ENCODE data around the gene POP4.

Gene POP4

DNA sequence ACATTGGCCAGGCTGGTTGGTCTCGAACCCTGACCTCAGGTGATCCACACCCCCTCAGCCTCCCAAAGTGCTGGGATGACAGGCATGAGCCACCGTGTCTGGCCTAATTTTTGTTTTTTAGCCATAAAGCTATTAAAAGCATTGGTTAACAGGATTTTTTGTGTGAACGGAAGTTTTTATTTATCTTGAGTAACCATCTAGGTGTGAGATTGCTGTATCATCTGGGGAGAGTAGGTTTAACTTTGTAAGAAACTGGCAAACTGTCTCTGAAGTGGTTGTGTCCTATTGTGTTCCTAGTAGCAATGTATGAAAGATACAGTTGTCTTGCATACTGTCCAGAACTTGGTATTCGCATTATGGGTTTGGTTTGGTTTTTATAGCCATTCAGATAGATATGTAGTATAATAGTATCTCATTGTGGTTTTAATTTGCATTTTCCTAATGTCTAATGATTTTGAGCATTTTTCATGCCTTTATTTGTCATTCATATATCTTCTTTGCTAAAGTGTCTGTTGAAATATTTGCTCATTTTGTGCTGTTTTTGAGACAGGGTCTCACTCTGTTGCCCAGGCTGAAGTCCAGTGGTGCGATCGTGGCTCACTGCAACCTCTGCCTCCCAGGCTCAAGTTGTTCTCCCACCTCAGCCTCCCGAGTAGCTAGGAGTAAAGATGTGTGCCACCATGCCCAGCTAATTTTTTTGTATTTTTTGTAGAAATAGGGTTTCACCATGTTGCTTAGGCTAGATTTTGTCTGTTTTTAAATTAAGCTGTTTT lies 45.7 kb downstream of the POP4 start:
- DNase-seq: no peak
- in situ Hi-C loops (cut with MboI; ENCODE audit: low pct_unique_long_range_greater_than_20kb, low sequenced_read_pairs): no loop called here

GRCh38 chr19:29653398-29653797 lies 47.3 kb downstream of the POP4 start:
- no peak for DNase-seq
- in situ Hi-C loops (cut with MboI; ENCODE audit: low pct_unique_long_range_greater_than_20kb, low sequenced_read_pairs): no loop called here

GRCh38 chr19:29655648-29656335 lies 49.7 kb downstream of the POP4 start:
- DNase-seq: no peak
- in situ Hi-C loops (cut with MboI; ENCODE audit: low pct_unique_long_range_greater_than_20kb, low sequenced_read_pairs): no loop called here

DNA sequence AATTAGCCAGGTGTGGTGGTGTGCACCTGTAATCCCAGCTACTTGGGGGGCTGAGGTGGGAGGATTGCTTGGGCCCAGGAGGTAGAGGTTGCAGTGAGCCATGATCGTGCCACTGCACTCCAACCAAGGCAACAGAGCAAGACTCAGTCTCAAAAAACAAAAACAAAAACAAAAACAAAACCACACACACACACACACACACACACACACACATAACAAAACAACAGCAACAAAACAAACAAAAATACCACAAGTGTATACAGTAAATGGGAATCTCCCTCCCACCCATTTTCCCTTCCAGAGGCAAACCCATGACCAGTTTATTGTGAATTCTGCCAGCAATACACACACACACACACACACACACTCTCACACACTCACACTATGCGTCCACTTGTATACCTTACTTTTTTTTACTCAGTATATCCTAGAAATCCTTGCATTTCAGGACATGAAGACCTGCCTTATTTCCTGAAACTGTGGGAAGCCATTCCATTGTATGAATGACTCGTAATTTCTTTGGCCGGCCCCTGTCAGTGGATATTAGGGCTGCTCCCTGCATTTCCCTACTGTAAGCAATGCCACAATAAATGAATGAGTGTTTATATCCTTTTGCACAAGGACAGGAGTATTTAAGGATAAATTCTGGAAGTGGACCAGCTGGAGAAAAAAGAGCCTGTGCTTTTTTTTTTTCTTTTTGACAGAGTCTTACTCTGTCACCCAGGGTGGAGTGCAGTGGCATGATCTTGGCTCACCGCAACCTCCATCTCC lies 52.3 kb downstream of the POP4 start:
- in situ Hi-C loops (cut with MboI; ENCODE audit: low pct_unique_long_range_greater_than_20kb, low sequenced_read_pairs): no loop called here
- DNase-seq: no peak

- no peak for DNase-seq
- in situ Hi-C loops (cut with MboI; ENCODE audit: low pct_unique_long_range_greater_than_20kb, low sequenced_read_pairs): no loop called here
Observed at GRCh38 chr19:29660835-29661234, 54.8 kb downstream of the POP4 start.

GRCh38 chr19:29662278-29662603 lies 56.2 kb downstream of the POP4 start:
- DNase-seq: no peak
- in situ Hi-C loops (cut with MboI; ENCODE audit: low pct_unique_long_range_greater_than_20kb, low sequenced_read_pairs): no loop called here

- in situ Hi-C loops (cut with MboI; ENCODE audit: low pct_unique_long_range_greater_than_20kb, low sequenced_read_pairs): no loop called here
- no peak for DNase-seq
Observed at GRCh38 chr19:29662604-29663404, 56.7 kb downstream of the POP4 start.

DNA sequence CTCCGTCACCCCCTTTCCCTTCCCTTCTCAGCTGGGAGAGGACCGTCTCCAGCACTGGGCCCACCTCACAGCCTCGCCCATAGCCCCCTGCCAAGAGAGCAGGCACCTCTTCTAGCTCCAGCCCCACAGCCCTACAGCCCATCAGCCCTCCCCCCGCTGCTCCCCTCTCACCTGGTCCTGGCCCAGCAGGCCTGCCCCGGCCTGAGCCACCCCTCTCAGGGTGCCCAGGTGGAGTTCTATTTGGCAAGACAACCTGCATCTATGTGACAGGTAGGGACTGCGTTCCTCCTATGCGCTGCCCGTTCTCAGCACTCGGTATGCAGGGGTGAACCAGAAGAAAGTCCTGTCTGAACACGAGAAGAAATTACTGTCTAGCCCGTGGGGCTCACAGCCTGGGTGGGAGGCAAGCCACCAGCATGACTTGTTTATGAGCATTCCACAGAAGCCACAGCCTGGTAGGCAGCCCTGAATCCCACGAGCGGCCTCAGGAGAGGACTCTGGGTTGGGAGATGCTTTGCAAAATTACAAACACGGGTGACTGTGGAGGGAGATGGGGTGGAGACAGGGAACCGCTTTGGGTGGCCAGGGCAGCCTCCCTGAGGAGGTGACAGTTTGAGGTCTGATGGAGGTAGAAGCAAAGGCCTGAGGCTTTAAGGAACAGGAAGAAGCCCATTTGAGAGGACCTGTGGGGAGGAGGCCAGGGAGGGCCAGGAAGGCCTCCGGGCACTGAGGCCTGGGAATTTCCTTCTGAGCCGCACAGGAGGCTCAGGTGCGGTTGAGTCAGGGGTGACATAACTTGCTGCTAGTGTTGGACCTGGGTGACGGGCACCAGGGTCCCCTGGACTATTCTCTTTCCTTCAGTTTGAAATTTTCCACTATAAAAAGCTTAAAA lies 58.0 kb downstream of the POP4 start:
- in situ Hi-C loops (cut with MboI; ENCODE audit: low pct_unique_long_range_greater_than_20kb, low sequenced_read_pairs): no loop called here
- peak; percentile 19 for DNase-seq

GRCh38 chr19:29664753-29665214 lies 58.7 kb downstream of the POP4 start:
- in situ Hi-C loops (cut with MboI; ENCODE audit: low pct_unique_long_range_greater_than_20kb, low sequenced_read_pairs): no loop called here
- no peak for DNase-seq

GRCh38 chr19:29665215-29665825 lies 59.2 kb downstream of the POP4 start, which contains the start of gene PLEKHF1:
Gene PLEKHF1 (plus strand): TSS chr19:29665461. CDS start chr19:29673840, 8,379 bp downstream.
- in situ Hi-C loops (cut with MboI; ENCODE audit: low pct_unique_long_range_greater_than_20kb, low sequenced_read_pairs): no loop called here
- peak; percentile 88 for DNase-seq

DNA sequence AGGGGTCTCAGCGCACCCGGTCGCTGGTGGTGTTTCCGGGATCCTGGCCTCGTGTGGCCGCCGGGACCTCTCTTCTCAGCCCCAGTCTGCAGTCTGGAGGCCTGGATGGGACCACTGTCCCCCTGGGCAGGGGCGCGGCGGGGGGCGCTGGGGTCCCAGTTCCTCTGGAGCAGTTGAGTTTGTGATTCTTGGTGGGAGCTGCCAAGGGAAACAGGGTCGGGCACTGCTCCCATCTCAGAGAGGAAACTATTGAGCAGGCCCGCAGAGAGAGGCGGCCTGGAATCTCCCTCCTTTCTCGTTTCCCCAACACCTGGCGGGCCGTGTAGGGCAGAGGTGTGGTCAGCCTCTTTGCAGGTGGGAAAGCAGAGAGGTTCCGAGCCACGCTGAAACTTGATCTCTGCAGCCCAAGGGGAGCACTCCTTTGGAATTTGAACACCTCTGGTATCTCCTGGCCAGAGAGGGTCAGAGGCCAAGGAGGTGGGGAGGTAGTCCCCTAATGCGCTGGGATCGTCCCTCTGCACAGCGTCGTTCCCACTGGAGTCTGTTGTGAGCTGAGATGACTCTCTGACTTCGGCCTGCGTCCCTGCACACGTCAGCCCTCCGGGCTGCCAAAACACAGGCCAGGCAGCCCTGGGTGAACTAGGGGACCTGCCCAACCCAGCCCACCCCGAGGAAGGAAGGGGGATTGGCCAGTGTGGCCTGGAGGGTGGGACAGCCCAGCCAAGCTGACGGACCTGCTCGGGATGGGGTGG lies 59.9 kb downstream of the POP4 start:
- DNase-seq: peak; percentile 25
- in situ Hi-C loops (cut with MboI; ENCODE audit: low pct_unique_long_range_greater_than_20kb, low sequenced_read_pairs): no loop called here
